HFFc6 (cell line): Measurements from ENCODE around the gene BAX. TPM values are rescaled to one million over a fixed set of nuclear protein-coding genes. Genes with fewer than 3 reads are reported as not detected.

ENCODE experiments used
- DNase-seq: peaks from one replicate; pipeline ENCODE4 v3.0.0-alpha.2; 2018
- H3K27ac Mint-ChIP-seq: 2 replicates; pipeline ENCODE4 v1.8.0; 2020; ENCODE audit warnings: mild to moderate bottlenecking, mixed read lengths
- H3K27me3 Mint-ChIP-seq: 2 replicates; pipeline ENCODE4 v1.8.0; 2021; ENCODE audit warnings: mild to moderate bottlenecking, moderate library complexity, mixed read lengths; ENCODE audit not compliant: insufficient read depth
- H3K36me3 Mint-ChIP-seq: 2 replicates; pipeline ENCODE4 v1.8.0; 2021; ENCODE audit warnings: low read depth, mixed read lengths
- H3K4me1 Mint-ChIP-seq: 2 replicates; pipeline ENCODE4 v1.8.0; 2020; ENCODE audit warnings: low read depth, mixed read lengths
- H3K4me3 Mint-ChIP-seq: 2 replicates; pipeline ENCODE4 v1.8.0; 2020; ENCODE audit warnings: mild to moderate bottlenecking, moderate library complexity, mixed read lengths
- H3K9me3 Mint-ChIP-seq: 2 replicates; pipeline ENCODE4 v1.8.0; 2020; ENCODE audit warnings: mild to moderate bottlenecking, mixed read lengths
- total RNA-seq, 6 experiments: library from RNA; stranded (reverse); fragmentation: NEBNext Ultra II Directional; extraction: Animal tissue kit (Norgen Biotek cat#: 25700); gene quantifications; 2 replicates in 1 of 6; 3 replicates in 5 of 6; pipeline ENCODE4 v1.2.3, GENCODE V29; 2021
- TF ChIP-seq, protein P1 (sequence below): fragments of 200-600 bp; sonication (generic); IDR thresholded peaks from 2 replicates; pipeline ENCODE4 v1.5.0; 2021; ENCODE audit warnings: antibody characterized with exemption, mild to moderate bottlenecking

BAX gene
- total RNA-seq, 6 experiments from 2014 or later = 223 to 260 (median 244) TPM

DNA sequence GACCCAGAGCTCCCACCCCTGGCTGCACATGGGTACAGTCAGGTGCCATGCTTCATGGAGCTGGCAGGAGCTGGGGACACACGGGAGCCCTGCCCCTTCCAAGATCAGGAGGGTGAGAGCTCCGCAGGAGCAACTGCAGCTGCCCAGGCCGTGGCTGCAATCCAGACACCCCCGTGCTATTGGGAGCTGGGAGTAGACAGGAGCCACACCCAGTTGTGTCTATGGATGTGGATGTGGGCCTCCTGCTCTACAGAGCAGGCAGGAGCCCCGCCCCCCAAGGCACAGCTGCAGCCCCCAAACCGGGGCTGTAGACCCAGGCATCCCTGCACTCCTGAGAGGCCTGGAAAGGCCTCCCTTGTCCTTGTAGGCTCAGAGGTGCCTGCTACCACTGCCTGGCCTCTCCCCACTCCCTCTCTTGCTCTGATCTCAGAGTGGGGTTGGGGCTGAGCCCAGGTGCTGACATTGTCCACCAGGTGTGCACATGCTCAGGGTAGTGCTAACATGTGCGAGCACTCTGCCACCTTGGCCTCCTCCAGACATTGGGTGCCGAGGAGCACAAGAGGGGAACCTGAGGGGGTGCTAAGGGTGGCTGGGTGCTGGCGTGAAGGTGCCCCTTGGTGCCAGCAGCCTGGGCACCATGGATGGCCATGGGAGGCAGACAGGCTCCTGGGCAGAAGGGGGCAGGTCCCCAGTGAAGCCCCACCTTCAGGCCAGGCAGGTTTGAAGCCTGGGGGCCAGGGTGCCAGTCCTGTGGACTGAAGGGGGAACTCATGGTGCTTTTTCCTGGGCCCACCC, 8.0 kb upstream of the BAX start:
- H3K4me3 Mint-ChIP-seq = no peak overlapping the region
- peaks cover 1% of the 10 kb centered on the region; the same call in 1 of the 2 replicates for H3K27me3 Mint-ChIP-seq
- TF ChIP-seq, protein P1, sequence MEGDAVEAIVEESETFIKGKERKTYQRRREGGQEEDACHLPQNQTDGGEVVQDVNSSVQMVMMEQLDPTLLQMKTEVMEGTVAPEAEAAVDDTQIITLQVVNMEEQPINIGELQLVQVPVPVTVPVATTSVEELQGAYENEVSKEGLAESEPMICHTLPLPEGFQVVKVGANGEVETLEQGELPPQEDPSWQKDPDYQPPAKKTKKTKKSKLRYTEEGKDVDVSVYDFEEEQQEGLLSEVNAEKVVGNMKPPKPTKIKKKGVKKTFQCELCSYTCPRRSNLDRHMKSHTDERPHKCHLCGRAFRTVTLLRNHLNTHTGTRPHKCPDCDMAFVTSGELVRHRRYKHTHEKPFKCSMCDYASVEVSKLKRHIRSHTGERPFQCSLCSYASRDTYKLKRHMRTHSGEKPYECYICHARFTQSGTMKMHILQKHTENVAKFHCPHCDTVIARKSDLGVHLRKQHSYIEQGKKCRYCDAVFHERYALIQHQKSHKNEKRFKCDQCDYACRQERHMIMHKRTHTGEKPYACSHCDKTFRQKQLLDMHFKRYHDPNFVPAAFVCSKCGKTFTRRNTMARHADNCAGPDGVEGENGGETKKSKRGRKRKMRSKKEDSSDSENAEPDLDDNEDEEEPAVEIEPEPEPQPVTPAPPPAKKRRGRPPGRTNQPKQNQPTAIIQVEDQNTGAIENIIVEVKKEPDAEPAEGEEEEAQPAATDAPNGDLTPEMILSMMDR = no peak
- H3K27ac Mint-ChIP-seq = no peak overlapping the region
- DNase-seq = no peak
- H3K4me1 Mint-ChIP-seq = peaks cover 6% of the 10 kb centered on the region; the same call in 1 of the 2 replicates
- peaks cover 17% of the 10 kb centered on the region for H3K9me3 Mint-ChIP-seq
- peaks cover 14% of the 10 kb centered on the region for H3K36me3 Mint-ChIP-seq

DNA sequence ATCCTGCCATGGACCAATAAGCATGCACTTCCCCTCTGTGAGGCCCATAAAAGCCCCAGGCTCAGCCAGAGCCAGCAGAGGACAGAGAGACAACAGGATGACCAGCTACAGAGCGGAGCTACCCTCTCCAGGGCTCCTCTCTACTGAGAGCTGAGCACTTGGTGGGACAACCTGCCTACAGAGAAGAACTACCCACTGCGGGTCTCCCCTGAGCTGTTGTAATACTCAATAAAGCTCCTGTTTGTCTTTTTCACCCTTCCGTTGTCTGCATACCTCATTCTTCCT, 7.5 kb upstream of the BAX start:
- Mint-ChIP-seq H3K36me3 (peaks cover 14% of the 10 kb centered on the region), H3K9me3 (peaks cover 17% of the 10 kb centered on the region), H3K27ac (no peak overlapping the region), H3K27me3 (no peaks in the 10 kb centered on the region), H3K4me3 (no peak overlapping the region), H3K4me1 (peaks cover 6% of the 10 kb centered on the region; the same call in 1 of the 2 replicates)
- no peak for DNase-seq
- TF ChIP-seq, protein P1 = no peak

DNA sequence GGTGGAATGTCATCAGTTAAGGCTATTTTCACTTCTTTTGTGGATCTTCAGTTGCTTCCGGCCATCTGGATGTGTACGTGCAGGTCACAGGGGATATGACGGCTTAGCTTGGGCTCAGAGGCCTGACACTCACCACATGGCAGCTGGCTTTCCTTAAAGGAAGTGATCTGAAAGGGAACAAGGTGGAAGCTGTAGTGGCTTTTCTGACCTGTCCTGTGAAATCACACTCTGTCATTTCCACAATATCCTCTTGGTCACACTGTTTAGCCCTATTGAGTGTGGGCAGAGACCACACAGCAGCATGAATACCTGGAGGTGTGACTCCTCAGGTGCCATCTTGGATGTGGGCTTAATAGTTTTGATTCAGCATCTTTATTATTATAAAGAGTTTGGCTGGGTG, 4.5 kb upstream of the BAX start:
- TF ChIP-seq, protein P1 = no peak
- Mint-ChIP-seq H3K27ac (no peak overlapping the region), H3K4me1 (peaks cover 12% of the 10 kb centered on the region), H3K36me3 (peaks cover 15% of the 10 kb centered on the region), H3K4me3 (no peak overlapping the region), H3K9me3 (peaks cover 17% of the 10 kb centered on the region), H3K27me3 (no peaks in the 10 kb centered on the region)
- no peak for DNase-seq

DNA sequence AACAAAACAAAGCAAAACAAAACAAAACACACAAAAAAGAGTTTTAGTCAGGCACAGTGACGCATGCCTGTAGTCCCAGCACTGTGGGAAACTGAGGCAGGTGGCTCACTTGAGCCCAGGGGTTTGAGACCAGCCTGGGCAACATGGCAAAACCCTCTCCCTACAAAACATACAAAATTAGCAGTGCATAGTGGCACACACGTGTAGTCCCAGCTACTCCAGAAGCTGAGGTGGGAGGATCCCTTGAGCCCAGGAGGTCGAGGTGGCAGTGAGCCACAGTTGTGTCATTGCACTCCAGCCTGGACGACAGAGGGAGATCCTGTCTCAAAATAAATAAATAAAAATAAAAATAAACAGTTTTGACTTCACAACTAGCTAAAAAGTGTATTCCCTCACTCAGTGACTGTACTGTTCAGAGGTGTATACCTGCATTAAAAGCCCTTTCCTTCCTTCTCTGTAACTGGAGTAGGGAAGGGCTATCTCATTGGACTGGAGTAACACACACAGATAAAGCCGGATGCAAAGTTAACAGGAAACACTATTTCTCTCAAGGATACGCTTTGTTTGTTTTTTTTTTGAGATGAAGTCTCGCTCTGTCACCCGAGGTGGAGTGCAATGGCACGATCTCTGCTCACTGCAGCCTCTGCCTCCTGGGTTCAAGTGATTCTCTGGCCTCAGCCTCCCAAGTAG, 3.7 kb upstream of the BAX start:
- Mint-ChIP-seq H3K36me3 (peaks cover 23% of the 10 kb centered on the region), H3K4me3 (no peak overlapping the region), H3K27me3 (no peaks in the 10 kb centered on the region), H3K4me1 (peaks cover 20% of the 10 kb centered on the region), H3K27ac (no peak overlapping the region), H3K9me3 (peaks cover 17% of the 10 kb centered on the region)
- TF ChIP-seq, protein P1 = no peak
- DNase-seq = no peak

DNA sequence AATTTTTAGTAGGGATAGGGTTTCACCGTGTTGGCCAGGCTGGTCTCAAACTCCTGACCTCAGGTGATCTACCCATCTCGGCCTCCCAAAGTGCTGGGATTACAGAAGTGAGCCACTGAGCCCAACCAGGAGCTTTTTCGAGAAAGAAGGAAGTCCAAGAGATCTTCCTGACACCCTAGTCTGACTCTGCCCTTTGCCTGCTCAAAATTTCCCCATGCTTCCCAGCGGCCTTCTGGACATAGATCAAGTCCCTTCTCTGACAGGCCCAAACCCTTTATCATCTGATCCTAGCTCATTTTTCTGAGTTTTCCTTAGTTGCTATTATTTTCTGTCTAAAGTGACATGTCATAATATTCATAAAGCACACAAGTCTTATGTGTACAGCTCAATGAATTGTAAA, 1.5 kb upstream of the BAX start:
- TF ChIP-seq, protein P1 = no peak
- Mint-ChIP-seq H3K4me1 (peaks cover 30% of the 10 kb centered on the region), H3K27ac (no peak overlapping the region), H3K36me3 (peaks cover 28% of the 10 kb centered on the region), H3K9me3 (peaks cover 8% of the 10 kb centered on the region), H3K4me3 (no peak overlapping the region), H3K27me3 (peaks cover 2% of the 10 kb centered on the region; the same call in 1 of the 2 replicates)
- DNase-seq = no peak
